Head of caudate nucleus (tissue), 42 donors: Measurements from ENCODE around the gene SLC12A1.

ENCODE experiments used
- DNase-seq, 42 donors: peaks; one replicate each; pipeline versions ENCODE4 v3.0.0 to v3.0.0-alpha.2; 2020 to 2021; ENCODE audit warnings: mixed read lengths in 7 of 42
- intact Hi-C: fragments of 100-400 bp; cut with DNase I; formaldehyde crosslinking; loops from one replicate; pipeline ENCODE4 v1.15.0; 2022

The SLC12A1 gene

GRCh38 chr15:48205981-48206380, at the start of gene SLC12A1:
Gene SLC12A1, plus strand, starts transcription at chr15:48206302. Its CDS starts 1,418 bp downstream, at chr15:48207720.
- intact Hi-C loops, result no loop called here
- DNase-seq, result no peak

GRCh38 chr15:48168616-48169015, 37.5 kb upstream of the SLC12A1 start:
- intact Hi-C loops, result no loop called here

GRCh38 chr15:48170981-48171380, 35.1 kb upstream of the SLC12A1 start:
- intact Hi-C loops, result no loop called here
- no peak for DNase-seq

More at GRCh38 chr15:48168616-48169015, 37.5 kb upstream of the SLC12A1 start:
- no peak for DNase-seq

- intact Hi-C loops, result no loop called here
- no peak for DNase-seq
Measured at GRCh38 chr15:48175126-48175525, 31.0 kb upstream of the SLC12A1 start.

- DNase-seq, result no peak
- intact Hi-C loops, result no loop called here
Measured at GRCh38 chr15:48176112-48176511, 30.0 kb upstream of the SLC12A1 start.

GRCh38 chr15:48176957-48177356, 29.1 kb upstream of the SLC12A1 start:
- no peak for DNase-seq
- intact Hi-C loops, result no loop called here

- peak in 16 of 42 donors; percentile 5 to 53 (median 16) for DNase-seq
- intact Hi-C loops, result no loop called here
Measured at GRCh38 chr15:48177383-48177765, 28.7 kb upstream of the SLC12A1 start.

- intact Hi-C loops, result no loop called here
- DNase-seq, result peak; percentile 60 to 93 (median 80)
Measured at GRCh38 chr15:48177766-48178647, 28.1 kb upstream of the SLC12A1 start, which contains the start of gene MYEF2. Gene MYEF2, minus strand, starts transcription at chr15:48178295. Its CDS starts 58 bp downstream, at chr15:48178237.

GRCh38 chr15:48178648-48178931, 27.5 kb upstream of the SLC12A1 start:
- intact Hi-C loops, result no loop called here
- no peak for DNase-seq

- DNase-seq, result no peak
- intact Hi-C loops, result no loop called here
Measured at GRCh38 chr15:48182749-48183148, 23.4 kb upstream of the SLC12A1 start.

GRCh38 chr15:48185529-48185928, 20.6 kb upstream of the SLC12A1 start:
- DNase-seq, result no peak
- intact Hi-C loops, result no loop called here

- no peak for DNase-seq
- intact Hi-C loops, result no loop called here
Measured at GRCh38 chr15:48186271-48186670, 19.8 kb upstream of the SLC12A1 start.

GRCh38 chr15:48190932-48191573, 15.0 kb upstream of the SLC12A1 start:
- peak; percentile 27 to 80 (median 55) for DNase-seq

GRCh38 chr15:48191574-48192225, 14.4 kb upstream of the SLC12A1 start, which contains the start of gene CTXN2:
Gene CTXN2, plus strand, starts transcription at chr15:48191665. Its CDS starts 9,636 bp downstream, at chr15:48201301.
- intact Hi-C loops, result no loop called here
- peak; percentile 11 to 85 (median 59) for DNase-seq

More at GRCh38 chr15:48190932-48191573, 15.0 kb upstream of the SLC12A1 start:
- intact Hi-C loops, result no loop called here

GRCh38 chr15:48202068-48202467, 4.0 kb upstream of the SLC12A1 start:
- DNase-seq, result no peak
- intact Hi-C loops, result no loop called here

GRCh38 chr15:48221261-48221660, 15.2 kb downstream of the SLC12A1 start:
- intact Hi-C loops, result no loop called here
- no peak for DNase-seq

GRCh38 chr15:48221885-48222284, 15.8 kb downstream of the SLC12A1 start:
- DNase-seq, result no peak
- intact Hi-C loops, result no loop called here

- intact Hi-C loops, result no loop called here
- peak in 3 of 42 donors; percentile 2 to 38 (median 2) for DNase-seq
Measured at GRCh38 chr15:48222627-48223026, 16.5 kb downstream of the SLC12A1 start.

- intact Hi-C loops, result no loop called here
- no peak for DNase-seq
Measured at GRCh38 chr15:48225771-48226170, 19.7 kb downstream of the SLC12A1 start.

GRCh38 chr15:48230498-48230897, 24.4 kb downstream of the SLC12A1 start:
- DNase-seq, result no peak
- intact Hi-C loops, result no loop called here
